D721Med (cell line): Measurements from ENCODE around the gene FAM76B.

Source experiments
- DNase-seq: peaks from one replicate; pipeline ENCODE4 v3.0.0; 2011; ENCODE audit warnings: low spot score; ENCODE audit not compliant: insufficient read length
- FAIRE-seq: peaks from 2 replicates; lab custom pipeline; 2011; peaks lifted over from hg19 to GRCh38; lab: Jason Lieb, UNC
- TF ChIP-seq, protein P1 (sequence below): IDR thresholded peaks from 2 replicates; pipeline ENCODE4 v1.5.1; 2012; ENCODE audit warnings: mild to moderate bottlenecking, control low read depth; ENCODE audit not compliant: insufficient read depth; ENCODE audit errors: missing control alignments

Gene FAM76B

DNA sequence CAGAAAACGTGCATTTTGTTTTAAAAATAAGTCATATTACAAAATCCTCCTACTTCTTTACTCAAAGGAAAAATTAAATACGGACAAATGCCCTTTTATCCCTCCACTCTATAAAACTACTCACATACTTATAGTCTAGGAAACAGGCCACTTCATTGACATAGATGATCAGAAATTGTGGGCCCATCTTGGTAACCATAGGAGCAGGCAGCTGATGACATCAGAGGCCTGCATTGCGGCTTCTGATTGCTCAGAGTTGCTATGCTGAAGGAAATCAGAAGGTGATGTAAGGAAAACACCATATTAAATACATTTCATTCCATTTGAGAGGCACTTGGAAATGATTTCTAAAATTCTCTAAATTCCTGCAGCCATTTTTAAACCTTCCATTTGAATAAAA is 27.0 kb downstream of the FAM76B start:
- TF ChIP-seq, protein P1, sequence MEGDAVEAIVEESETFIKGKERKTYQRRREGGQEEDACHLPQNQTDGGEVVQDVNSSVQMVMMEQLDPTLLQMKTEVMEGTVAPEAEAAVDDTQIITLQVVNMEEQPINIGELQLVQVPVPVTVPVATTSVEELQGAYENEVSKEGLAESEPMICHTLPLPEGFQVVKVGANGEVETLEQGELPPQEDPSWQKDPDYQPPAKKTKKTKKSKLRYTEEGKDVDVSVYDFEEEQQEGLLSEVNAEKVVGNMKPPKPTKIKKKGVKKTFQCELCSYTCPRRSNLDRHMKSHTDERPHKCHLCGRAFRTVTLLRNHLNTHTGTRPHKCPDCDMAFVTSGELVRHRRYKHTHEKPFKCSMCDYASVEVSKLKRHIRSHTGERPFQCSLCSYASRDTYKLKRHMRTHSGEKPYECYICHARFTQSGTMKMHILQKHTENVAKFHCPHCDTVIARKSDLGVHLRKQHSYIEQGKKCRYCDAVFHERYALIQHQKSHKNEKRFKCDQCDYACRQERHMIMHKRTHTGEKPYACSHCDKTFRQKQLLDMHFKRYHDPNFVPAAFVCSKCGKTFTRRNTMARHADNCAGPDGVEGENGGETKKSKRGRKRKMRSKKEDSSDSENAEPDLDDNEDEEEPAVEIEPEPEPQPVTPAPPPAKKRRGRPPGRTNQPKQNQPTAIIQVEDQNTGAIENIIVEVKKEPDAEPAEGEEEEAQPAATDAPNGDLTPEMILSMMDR, result no peak
- FAIRE-seq (no peak), DNase-seq (no peak)

DNA sequence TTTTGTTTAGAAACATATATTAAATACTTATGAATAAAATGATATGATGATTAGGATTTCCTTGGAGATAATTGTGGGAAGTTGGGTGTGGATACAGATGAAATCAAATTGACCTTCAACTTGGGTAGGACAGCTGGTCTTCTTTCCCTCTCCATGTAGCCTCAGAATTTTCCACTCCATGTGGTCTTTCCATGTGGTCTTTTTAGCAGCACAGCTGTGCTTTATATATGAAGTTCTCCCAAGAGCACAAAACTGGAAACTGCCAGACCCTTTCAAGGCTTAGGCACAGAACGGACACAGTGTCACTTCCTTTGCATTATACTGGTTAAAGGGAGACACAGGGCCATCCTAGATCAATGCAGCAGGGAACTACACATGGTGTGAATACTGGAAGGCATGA is 28.6 kb downstream of the FAM76B start:
- TF ChIP-seq, protein P1, result no peak
- no peak for DNase-seq
- FAIRE-seq, result no peak

DNA sequence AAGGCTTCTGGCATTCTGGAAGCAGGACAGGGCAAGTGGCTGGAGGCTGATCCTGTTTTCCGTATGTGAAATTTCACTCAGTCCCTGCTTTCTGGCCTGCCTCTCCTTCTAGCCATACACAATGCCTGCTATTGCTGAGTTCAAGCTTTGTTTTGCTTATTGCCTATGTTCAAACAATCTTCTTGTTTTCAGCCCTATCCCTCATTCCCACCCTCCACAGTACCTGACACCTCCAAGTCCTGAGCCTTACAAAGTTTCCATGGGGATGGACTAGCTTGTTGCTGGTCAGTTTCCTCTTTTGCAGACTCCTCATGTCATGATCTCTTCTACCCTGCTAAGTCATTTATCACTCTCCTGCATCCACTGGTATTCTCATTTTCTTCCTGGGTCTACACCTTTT is 38.1 kb downstream of the FAM76B start:
- no peak for FAIRE-seq
- no peak for DNase-seq
- TF ChIP-seq, protein P1, result no peak

DNA sequence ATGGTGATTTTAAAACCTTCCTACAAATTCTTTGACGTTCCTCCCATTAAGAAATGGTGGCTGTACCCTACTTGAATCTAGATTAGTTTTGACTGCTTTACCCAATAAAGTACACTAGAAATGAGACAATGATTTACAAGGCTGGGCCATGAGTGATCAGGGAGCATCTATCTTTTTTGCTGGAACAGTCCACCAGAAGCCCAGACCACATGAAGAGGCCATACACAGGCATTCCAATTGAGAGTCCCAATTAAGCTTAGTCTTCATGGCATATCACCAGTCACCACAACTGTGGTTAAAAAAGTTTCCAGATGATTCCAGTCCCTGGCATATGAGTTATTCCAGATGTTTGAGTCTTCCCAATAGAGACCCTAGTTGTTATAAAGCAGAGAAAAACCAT is 39.5 kb downstream of the FAM76B start:
- TF ChIP-seq, protein P1, result no peak
- FAIRE-seq, result no peak

DNA sequence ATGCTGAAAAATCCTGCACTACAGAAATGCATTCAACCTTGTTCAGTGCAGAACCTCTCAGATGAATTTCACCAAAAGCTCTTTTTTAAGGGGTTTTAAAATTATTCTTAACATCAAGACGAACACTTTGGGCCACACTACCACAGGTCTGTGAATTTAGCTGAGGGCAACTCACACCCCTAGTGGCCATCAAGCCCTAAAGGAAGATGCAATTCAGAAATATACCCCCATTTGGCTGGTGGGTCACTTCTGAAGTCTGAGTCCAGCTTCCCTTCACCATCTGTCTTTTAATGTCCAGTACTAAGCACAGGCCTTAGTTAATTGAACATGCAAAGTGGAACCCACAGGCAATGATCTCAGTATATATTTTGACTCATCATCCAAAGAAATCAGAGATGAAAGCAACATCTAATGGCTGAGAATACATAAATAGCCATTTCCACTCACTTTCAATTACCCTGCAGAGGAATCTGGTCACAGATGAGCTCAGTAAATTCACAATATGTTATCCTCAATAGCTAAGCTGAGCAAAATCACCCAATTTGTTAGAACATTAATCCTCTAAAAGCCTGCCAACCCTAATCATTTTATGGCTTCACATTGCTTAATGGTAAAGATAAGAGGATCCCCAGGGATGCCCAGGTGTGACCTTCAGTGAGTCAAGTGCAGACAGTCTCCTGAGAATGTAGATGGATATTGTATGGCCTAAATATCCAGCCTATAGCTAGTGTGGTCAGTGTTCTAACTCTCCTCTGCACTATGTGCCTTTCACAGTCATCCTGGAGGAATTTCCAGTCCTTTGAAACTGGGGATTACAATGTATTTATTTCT is 50.3 kb downstream of the FAM76B start:
- TF ChIP-seq, protein P1, result no peak
- DNase-seq, result no peak
- peak; percentile 88 for FAIRE-seq

More for the DNA sequence above, 39.5 kb downstream of the FAM76B start:
- no peak for DNase-seq

DNA sequence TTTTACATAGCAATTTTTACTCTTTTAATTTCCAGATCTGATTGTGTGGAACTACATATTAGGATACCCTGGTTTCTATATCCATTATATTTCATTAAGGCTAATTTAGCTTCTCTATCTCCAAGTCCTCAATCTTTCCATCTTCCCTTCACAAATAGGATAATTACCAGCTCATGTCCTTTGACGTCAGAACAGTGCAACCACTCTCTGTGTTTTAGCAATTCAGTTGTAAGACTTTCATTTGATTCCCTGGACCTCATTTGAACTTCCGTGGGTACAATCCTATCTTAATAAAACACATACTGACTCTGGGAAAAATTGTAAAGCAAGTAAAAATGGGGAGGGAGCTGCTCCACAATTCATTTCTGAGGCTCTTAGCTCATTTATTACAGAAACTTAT is 52.8 kb downstream of the FAM76B start:
- no peak for FAIRE-seq
- no peak for DNase-seq
- TF ChIP-seq, protein P1, result no peak

DNA sequence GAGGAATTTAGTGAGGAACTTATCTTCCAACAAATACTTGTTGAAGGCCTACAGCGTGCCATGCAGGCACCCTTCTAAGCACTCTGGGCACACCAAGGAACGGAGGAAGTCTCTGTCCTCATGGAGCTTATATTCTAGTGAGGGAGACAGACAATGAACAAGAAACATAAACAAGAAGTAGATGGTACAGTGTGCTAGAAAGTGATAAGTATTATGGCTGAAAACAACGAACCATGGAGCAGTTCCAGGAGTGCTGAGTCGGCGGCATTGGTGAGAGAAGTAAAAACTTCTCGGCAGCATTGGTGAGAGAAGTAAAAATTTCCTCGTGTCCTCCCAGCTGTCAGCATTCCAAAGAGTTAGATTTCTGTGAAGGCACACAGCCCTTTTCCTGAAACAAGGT is 53.2 kb downstream of the FAM76B start:
- FAIRE-seq, result no peak

More for the DNA sequence above, 53.2 kb downstream of the FAM76B start:
- no peak for DNase-seq
- TF ChIP-seq, protein P1, result no peak
